PC-9 (cell line): ENCODE measurements around the gene SLAIN2. TPM values are rescaled to one million over a fixed set of nuclear protein-coding genes. Genes with fewer than 3 reads are reported as not detected.

Experiments
- BruUV-seq: library from RNA; stranded (reverse); fragments of 400-500 nt; replicated peaks from 2 replicates; lab custom pipeline; 2021; lab: Mats Ljungman, UMichigan
- CTCF ChIA-PET: fragments of 300-600 bp; sonication (Branson Sonifier 250); formaldehyde crosslinking; loops from one replicate; lab custom pipeline; 2022; ENCODE audit warnings: antibody characterized with exemption; lab: Charles Lee
- POLR2A ChIA-PET: fragments of 300-600 bp; sonication (Branson Sonifier 250); formaldehyde crosslinking; loops from one replicate; lab custom pipeline; 2022; ENCODE audit warnings: antibody characterized with exemption; ENCODE audit not compliant: unreplicated experiment; lab: Charles Lee
- DNase-seq, 2 experiments: peaks; one replicate each; pipeline versions ENCODE4 v3.0.0 to v3.0.0-alpha.2; 2015 to 2022; ENCODE audit warnings: mixed read lengths in 1 of 2
- H2AFZ ChIP-seq: fragments of 200-600 bp; sonication (generic); 2 replicates; pipeline ENCODE4 v1.8.1; 2017; ENCODE audit warnings: antibody characterized with exemption
- H3F3A ChIP-seq: fragments of 200-600 bp; sonication (generic); 2 replicates; pipeline ENCODE4 v1.8.1; 2017; ENCODE audit warnings: antibody characterized with exemption, mild to moderate bottlenecking, low read depth; ENCODE audit not compliant: insufficient read depth
- H3K27ac ChIP-seq: fragments of 200-600 bp; sonication (generic); 2 replicates; pipeline ENCODE4 v1.6.1; 2016; ENCODE audit warnings: mixed run types
- H3K27me3 ChIP-seq: fragments of 200-600 bp; sonication (generic); 2 replicates; pipeline ENCODE4 v1.6.1; 2016; ENCODE audit warnings: low read depth, mixed run types; ENCODE audit not compliant: insufficient read depth
- H3K36me3 ChIP-seq: fragments of 200-600 bp; sonication (generic); 2 replicates; pipeline ENCODE4 v1.6.1; 2016; ENCODE audit warnings: low read depth, mixed run types
- H3K4me1 ChIP-seq: fragments of 200-600 bp; sonication (generic); replicated peaks from 2 replicates; pipeline ENCODE4 v1.6.1; 2016; ENCODE audit warnings: mixed run types; ENCODE audit not compliant: insufficient read depth
- H3K4me2 ChIP-seq: fragments of 200-600 bp; sonication (generic); 2 replicates; pipeline ENCODE4 v1.6.1; 2017; ENCODE audit warnings: mixed run types
- H3K4me3 ChIP-seq: fragments of 200-600 bp; sonication (generic); 2 replicates; pipeline ENCODE4 v1.6.1; 2016; ENCODE audit warnings: mixed run types
- H3K79me2 ChIP-seq: fragments of 200-600 bp; sonication (generic); 2 replicates; pipeline ENCODE4 v1.6.1; 2017; ENCODE audit warnings: low read depth, mixed run types
- H3K9me2 ChIP-seq: fragments of 200-600 bp; sonication (generic); 2 replicates; pipeline ENCODE4 v1.8.1; 2017; ENCODE audit warnings: mild to moderate bottlenecking; ENCODE audit not compliant: insufficient read depth
- H3K9me3 ChIP-seq: fragments of 200-600 bp; sonication (generic); 2 replicates; pipeline ENCODE4 v1.8.1; 2016; ENCODE audit warnings: low read depth; ENCODE audit not compliant: insufficient read depth
- H4K20me1 ChIP-seq: fragments of 200-600 bp; sonication (generic); 2 replicates; pipeline ENCODE4 v1.8.1; 2017; ENCODE audit not compliant: insufficient read depth
- EZH2 ChIP-seq: fragments of 200-600 bp; sonication (generic); IDR thresholded peaks from 2 replicates; pipeline ENCODE4 v1.8.0; 2017; ENCODE audit warnings: antibody characterized with exemption, low read depth
- intact Hi-C: fragments of 100-400 bp; cut with micrococcal nuclease; formaldehyde crosslinking; loops from one replicate; pipeline ENCODE4 v1.10.0; 2022; ENCODE audit not compliant: unreplicated experiment
- total RNA-seq: library from RNA; stranded (reverse); gene quantifications from 2 replicates; pipeline ENCODE4 v1.2.3, GENCODE V29; 2021
- TF ChIP-seq, protein P1 (sequence below): fragments of 200-600 bp; sonication (generic); conservative IDR thresholded peaks from 2 replicates; pipeline ENCODE4 v1.6.1; 2017; ENCODE audit warnings: mixed run types, antibody characterized with exemption, mild to moderate bottlenecking, moderate library complexity

Gene SLAIN2
- total RNA-seq, 1 experiment from 2014 or later = 70.4 TPM

DNA sequence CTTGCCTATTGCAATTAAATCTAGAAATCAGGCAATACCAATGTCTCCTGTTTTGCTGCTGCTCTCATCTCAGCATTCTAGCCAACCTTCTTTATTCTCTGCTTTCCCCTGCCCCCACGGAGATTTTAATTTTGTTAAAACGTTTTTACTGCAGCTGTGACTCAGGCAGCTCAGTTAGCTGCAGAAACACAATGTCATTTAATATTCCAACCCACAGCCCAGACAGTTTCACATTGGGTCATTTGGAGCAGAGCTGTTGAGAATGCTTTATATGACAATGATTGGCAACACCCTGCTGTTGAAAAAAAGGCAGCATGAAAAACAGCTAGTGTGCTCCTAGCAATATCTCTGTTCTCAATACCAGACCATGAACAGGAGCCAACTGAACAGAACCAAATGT lies 129.2 kb downstream of the SLAIN2 start:
- no peaks in the 10 kb centered on the region for H3K36me3 ChIP-seq
- TF ChIP-seq, protein P1, sequence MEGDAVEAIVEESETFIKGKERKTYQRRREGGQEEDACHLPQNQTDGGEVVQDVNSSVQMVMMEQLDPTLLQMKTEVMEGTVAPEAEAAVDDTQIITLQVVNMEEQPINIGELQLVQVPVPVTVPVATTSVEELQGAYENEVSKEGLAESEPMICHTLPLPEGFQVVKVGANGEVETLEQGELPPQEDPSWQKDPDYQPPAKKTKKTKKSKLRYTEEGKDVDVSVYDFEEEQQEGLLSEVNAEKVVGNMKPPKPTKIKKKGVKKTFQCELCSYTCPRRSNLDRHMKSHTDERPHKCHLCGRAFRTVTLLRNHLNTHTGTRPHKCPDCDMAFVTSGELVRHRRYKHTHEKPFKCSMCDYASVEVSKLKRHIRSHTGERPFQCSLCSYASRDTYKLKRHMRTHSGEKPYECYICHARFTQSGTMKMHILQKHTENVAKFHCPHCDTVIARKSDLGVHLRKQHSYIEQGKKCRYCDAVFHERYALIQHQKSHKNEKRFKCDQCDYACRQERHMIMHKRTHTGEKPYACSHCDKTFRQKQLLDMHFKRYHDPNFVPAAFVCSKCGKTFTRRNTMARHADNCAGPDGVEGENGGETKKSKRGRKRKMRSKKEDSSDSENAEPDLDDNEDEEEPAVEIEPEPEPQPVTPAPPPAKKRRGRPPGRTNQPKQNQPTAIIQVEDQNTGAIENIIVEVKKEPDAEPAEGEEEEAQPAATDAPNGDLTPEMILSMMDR = no peak
- no peak for TF ChIP-seq EZH2
- H2AFZ ChIP-seq = no peak overlapping the region
- no peaks in the 10 kb centered on the region for H4K20me1 ChIP-seq
- POLR2A ChIA-PET = no interaction called here
- no peaks in the 10 kb centered on the region for H3K9me2 ChIP-seq
- DNase-seq = no peak
- no peaks in the 10 kb centered on the region for H3F3A ChIP-seq
- H3K27ac ChIP-seq = no peak overlapping the region
- H3K4me1 ChIP-seq = no peaks in the 10 kb centered on the region
- no peaks in the 10 kb centered on the region for H3K27me3 ChIP-seq
- no peaks in the 10 kb centered on the region for H3K9me3 ChIP-seq
- H3K4me2 ChIP-seq = no peak overlapping the region
- H3K4me3 ChIP-seq = no peak overlapping the region
- intact Hi-C loops = no loop called here
- BruUV-seq = no TSS peak
- CTCF ChIA-PET = no interaction called here
- H3K79me2 ChIP-seq = no peaks in the 10 kb centered on the region

DNA sequence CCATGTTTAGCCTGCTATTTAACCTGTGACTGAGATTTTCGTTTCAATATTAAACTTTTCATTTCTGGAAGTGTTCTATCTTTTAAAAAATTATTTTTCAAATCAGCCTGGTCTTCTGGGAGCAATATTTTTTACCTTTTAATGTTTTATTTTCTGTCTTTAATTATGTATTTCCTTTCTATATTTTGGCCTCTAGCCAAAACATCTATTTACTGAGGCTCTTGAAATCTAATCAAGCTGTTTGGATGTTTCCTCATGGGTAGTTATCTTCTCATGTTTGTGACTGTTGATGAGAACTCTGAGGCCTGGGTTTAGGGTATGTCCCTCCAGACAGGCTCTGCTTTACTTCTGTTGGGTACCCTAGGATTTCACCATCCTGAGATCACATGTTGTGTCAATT lies 131.5 kb downstream of the SLAIN2 start:
- no peaks in the 10 kb centered on the region for H3K79me2 ChIP-seq
- H4K20me1 ChIP-seq = no peaks in the 10 kb centered on the region
- DNase-seq = no peak
- no peaks in the 10 kb centered on the region for H3K4me1 ChIP-seq
- no TSS peak for BruUV-seq
- H3K4me3 ChIP-seq = no peak overlapping the region
- H2AFZ ChIP-seq = no peak overlapping the region
- TF ChIP-seq EZH2 = no peak
- TF ChIP-seq, protein P1 = no peak
- intact Hi-C loops = no loop called here
- H3K36me3 ChIP-seq = no peaks in the 10 kb centered on the region
- H3K4me2 ChIP-seq = no peak overlapping the region
- H3K9me2 ChIP-seq = no peaks in the 10 kb centered on the region
- ChIA-PET CTCF (no interaction called here), POLR2A (no interaction called here)
- no peaks in the 10 kb centered on the region for H3K27me3 ChIP-seq
- no peaks in the 10 kb centered on the region for H3K9me3 ChIP-seq
- H3K27ac ChIP-seq = no peak overlapping the region
- H3F3A ChIP-seq = no peaks in the 10 kb centered on the region

DNA sequence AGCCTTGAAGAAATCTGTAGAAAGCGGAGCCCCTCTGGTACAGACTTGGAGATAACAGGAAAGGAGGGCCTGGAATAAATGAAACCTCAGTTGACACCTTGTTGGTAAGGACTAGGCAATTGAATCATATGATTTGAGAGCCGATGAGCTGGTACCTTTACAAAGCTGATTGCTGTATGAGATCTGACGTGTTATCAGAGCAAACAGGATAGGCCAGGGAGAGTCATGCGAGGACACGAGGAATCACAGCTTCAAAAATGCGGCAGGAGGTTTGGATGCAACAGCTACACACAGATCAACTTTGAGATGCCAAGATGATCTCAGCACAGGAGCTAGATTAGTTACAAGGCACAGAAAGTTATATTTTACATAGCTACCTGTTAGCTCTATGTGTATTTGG lies 134.4 kb downstream of the SLAIN2 start:
- no peaks in the 10 kb centered on the region for H4K20me1 ChIP-seq
- H2AFZ ChIP-seq = no peak overlapping the region
- H3K9me2 ChIP-seq = no peaks in the 10 kb centered on the region
- no peaks in the 10 kb centered on the region for H3K79me2 ChIP-seq
- no TSS peak for BruUV-seq
- no peak overlapping the region for H3K4me2 ChIP-seq
- POLR2A ChIA-PET = no interaction called here
- no peaks in the 10 kb centered on the region for H3K27me3 ChIP-seq
- no peak for TF ChIP-seq EZH2
- TF ChIP-seq, protein P1 = no peak
- H3F3A ChIP-seq = no peaks in the 10 kb centered on the region
- no peaks in the 10 kb centered on the region for H3K36me3 ChIP-seq
- no peaks in the 10 kb centered on the region for H3K4me1 ChIP-seq
- no peak overlapping the region for H3K27ac ChIP-seq
- DNase-seq = no peak
- CTCF ChIA-PET = no interaction called here
- no peak overlapping the region for H3K4me3 ChIP-seq
- intact Hi-C loops = no loop called here
- no peaks in the 10 kb centered on the region for H3K9me3 ChIP-seq

Other genes starting within 250 kb of the SLAIN2 start
- 1.4 and 2.6 TPM in 2 replicates for gene TXK, start 207.3 kb upstream of the SLAIN2 start, total RNA-seq
- gene TEC, start 71.7 kb upstream of the SLAIN2 start, total RNA-seq = 6.2 and 6.6 TPM in 2 replicates
- 0.23 TPM in 1 of 2 replicates, not detected in the other for gene SLC10A4, start 141.8 kb downstream of the SLAIN2 start, total RNA-seq
- gene ZAR1, start 148.7 kb downstream of the SLAIN2 start, total RNA-seq = not detected in 2 replicates